CD8-positive, alpha-beta memory T cell (primary cell): ENCODE measurements around the gene SLCO4A1. TPM values are rescaled to one million over a fixed set of nuclear protein-coding genes. Genes with fewer than 3 reads are reported as not detected.
"Not testable (repeated sequence)": the region's sequence is repeated elsewhere in the genome, so short reads cannot be mapped to it uniquely, and the experiment has no call there.

Source experiments
- CTCF ChIA-PET: fragments of 350-600 bp; sonication (Branson Sonifier 250); formaldehyde crosslinking; loops from one replicate; lab custom pipeline; 2021; ENCODE audit warnings: antibody characterized with exemption; lab: Charles Lee
- POLR2A ChIA-PET: fragments of 350-600 bp; sonication (Branson Sonifier 250); formaldehyde crosslinking; loops from one replicate; lab custom pipeline; 2021; ENCODE audit warnings: antibody characterized with exemption; lab: Charles Lee
- DNase-seq, 5 donors: peaks; one replicate each; pipeline versions ENCODE4 v3.0.0 to v3.0.0-alpha.2; 2020 to 2022; ENCODE audit warnings: mixed read lengths in 1 of 5
- H3K27ac ChIP-seq: one replicate; pipeline ENCODE4 v1.7.0; 2013; ENCODE audit warnings: low read depth, mild to moderate bottlenecking, low read length, moderate library complexity
- H3K27me3 ChIP-seq: 2 replicates; pipeline ENCODE4 v1.7.0; 2013; ENCODE audit warnings: low read length, mild to moderate bottlenecking; ENCODE audit not compliant: insufficient read depth, poor library complexity, severe bottlenecking
- H3K36me3 ChIP-seq: 2 replicates; pipeline ENCODE4 v1.7.0; 2013; ENCODE audit warnings: mild to moderate bottlenecking, low read length, moderate library complexity; ENCODE audit not compliant: insufficient read depth
- H3K4me1 ChIP-seq: 2 replicates; pipeline ENCODE4 v1.7.0; 2013; ENCODE audit warnings: mild to moderate bottlenecking, low read length, moderate library complexity; ENCODE audit not compliant: insufficient read depth
- H3K4me3 ChIP-seq: 2 replicates; pipeline ENCODE4 v1.7.0; 2013; ENCODE audit warnings: mild to moderate bottlenecking, low read length
- H3K9me3 ChIP-seq: 2 replicates; pipeline ENCODE4 v1.7.0; 2013; ENCODE audit warnings: mild to moderate bottlenecking, low read length
- H3K27ac Mint-ChIP-seq, 8 donors: one replicate each; pipeline ENCODE4 v1.8.0; 2020 to 2021; ENCODE audit warnings: mixed read lengths in 8 of 8, mild to moderate bottlenecking in 6 of 8, inconsistent platforms in 3 of 8, moderate library complexity in 3 of 8
- H3K27me3 Mint-ChIP-seq, 2 donors: one replicate each; pipeline ENCODE4 v1.8.0; 2020 to 2021; ENCODE audit warnings: mixed read lengths in 2 of 2, mild to moderate bottlenecking in 1 of 2, moderate library complexity in 1 of 2
- H3K36me3 Mint-ChIP-seq, 3 donors: one replicate each; pipeline ENCODE4 v1.8.0; 2020 to 2021; ENCODE audit warnings: mixed read lengths in 3 of 3, inconsistent platforms in 1 of 3, mild to moderate bottlenecking in 1 of 3
- H3K4me1 Mint-ChIP-seq, 3 donors: one replicate each; pipeline ENCODE4 v1.8.0; 2020 to 2021; ENCODE audit warnings: mixed read lengths in 3 of 3, inconsistent platforms in 1 of 3, mild to moderate bottlenecking in 1 of 3
- H3K4me3 Mint-ChIP-seq, 7 donors: one replicate each; pipeline ENCODE4 v1.8.0; 2020 to 2021; ENCODE audit warnings: mixed read lengths in 7 of 7, mild to moderate bottlenecking in 6 of 7, moderate library complexity in 4 of 7, inconsistent platforms in 2 of 7
- H3K9me3 Mint-ChIP-seq, 5 donors: one replicate each; pipeline ENCODE4 v1.8.0; 2020 to 2022; ENCODE audit warnings: mixed read lengths in 5 of 5, mild to moderate bottlenecking in 3 of 5, moderate library complexity in 2 of 5, inconsistent platforms in 1 of 5
- polyA plus RNA-seq: library from polyadenylated mRNA; unstranded; fragments of 300-500 nt; fragmentation: Illumina TruSeq; gene quantifications from one replicate; pipeline ENCODE4 v1.2.3, GENCODE V29; 2021
- total RNA-seq, 2 experiments: library from RNA; stranded (reverse); gene quantifications; one replicate each; pipeline ENCODE4 v1.2.3, GENCODE V29; 2021

Gene SLCO4A1
- total and polyA plus RNA-seq, 3 experiments from 2014 or later = 0.47 to 44.9 (median 42.0) TPM

DNA sequence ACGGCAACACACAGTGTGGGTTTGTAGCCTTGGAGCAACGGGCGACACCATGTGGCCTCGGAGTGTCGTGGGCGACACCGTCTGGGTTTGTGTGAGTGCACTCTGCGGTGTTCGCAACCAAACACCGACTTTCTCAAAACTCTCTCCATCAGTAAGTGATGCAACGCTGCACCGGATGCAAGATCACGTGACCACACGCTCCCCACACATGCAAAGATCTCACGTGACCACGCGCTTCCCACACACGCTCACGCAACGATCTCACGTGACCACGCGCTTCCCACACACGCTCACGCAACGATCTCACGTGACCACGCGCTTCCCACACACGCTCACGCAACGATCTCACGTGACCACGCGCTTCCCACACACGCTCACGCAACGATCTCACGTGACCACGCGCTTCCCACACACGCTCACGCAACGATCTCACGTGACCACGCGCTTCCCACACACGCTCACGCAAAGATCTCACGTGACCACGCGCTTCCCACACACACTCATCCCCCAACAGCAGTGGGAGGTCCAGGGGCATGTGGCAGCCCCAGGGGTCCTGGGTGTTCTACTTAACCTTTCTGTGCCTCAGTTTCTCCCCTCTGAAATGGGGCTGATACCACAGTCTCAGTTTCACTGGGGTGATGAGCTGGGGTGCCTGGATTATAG is 41.5 kb downstream of the SLCO4A1 start:
- H3K9me3 Mint-ChIP-seq, CTCF ChIA-PET, H3K4me1 Mint-ChIP-seq, H3K9me3 ChIP-seq, H3K36me3 ChIP-seq, H3K27me3 ChIP-seq, H3K36me3 Mint-ChIP-seq, H3K4me1 ChIP-seq, POLR2A ChIA-PET, H3K27ac ChIP-seq, DNase-seq, H3K4me3 ChIP-seq, H3K27ac Mint-ChIP-seq, H3K4me3 Mint-ChIP-seq: not testable (repeated sequence)
- H3K27me3 Mint-ChIP-seq = peaks cover 7 to 13% of the 10 kb centered on the region in 2 donors

DNA sequence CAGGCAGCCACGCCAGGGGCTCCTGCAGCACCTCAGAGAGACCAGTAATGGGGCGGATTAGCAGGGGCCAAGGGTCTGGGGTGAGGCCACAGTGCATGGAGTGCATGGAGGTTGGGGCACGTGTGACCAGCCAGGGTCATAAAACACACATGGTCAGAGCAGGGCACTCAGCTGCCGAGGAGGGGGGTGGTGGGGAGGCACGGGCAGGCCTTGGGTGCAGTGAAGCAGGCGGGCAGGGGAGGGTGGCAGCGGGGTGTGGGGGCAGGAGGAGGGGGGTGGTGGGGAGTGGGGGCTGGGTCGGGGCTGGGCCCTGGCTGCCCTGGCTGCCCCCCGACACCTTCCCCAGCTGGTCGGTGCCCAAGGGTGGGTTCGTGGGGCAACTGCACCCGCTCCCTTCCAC is 42.7 kb downstream of the SLCO4A1 start:
- Mint-ChIP-seq H3K36me3 (no peaks in the 10 kb centered on the region), H3K9me3 (no peaks in the 10 kb centered on the region), H3K4me3 (no peak overlapping the region), H3K4me1 (peaks cover 5 to 7% (median 5%) of the 10 kb centered on the region in 3 donors), H3K27me3 (peaks cover 7 to 13% of the 10 kb centered on the region in 2 donors), H3K27ac (no peak overlapping the region)
- no peak overlapping the region for H3K4me3 ChIP-seq
- no peak overlapping the region for H3K27ac ChIP-seq
- peaks cover 6% of the 10 kb centered on the region for H3K4me1 ChIP-seq
- ChIA-PET POLR2A (no interaction called here), CTCF (no interaction called here)
- no peaks in the 10 kb centered on the region for H3K27me3 ChIP-seq
- H3K9me3 ChIP-seq = no peaks in the 10 kb centered on the region
- DNase-seq = peak in 1 of 5 donors; percentile 15
- no peaks in the 10 kb centered on the region for H3K36me3 ChIP-seq

DNA sequence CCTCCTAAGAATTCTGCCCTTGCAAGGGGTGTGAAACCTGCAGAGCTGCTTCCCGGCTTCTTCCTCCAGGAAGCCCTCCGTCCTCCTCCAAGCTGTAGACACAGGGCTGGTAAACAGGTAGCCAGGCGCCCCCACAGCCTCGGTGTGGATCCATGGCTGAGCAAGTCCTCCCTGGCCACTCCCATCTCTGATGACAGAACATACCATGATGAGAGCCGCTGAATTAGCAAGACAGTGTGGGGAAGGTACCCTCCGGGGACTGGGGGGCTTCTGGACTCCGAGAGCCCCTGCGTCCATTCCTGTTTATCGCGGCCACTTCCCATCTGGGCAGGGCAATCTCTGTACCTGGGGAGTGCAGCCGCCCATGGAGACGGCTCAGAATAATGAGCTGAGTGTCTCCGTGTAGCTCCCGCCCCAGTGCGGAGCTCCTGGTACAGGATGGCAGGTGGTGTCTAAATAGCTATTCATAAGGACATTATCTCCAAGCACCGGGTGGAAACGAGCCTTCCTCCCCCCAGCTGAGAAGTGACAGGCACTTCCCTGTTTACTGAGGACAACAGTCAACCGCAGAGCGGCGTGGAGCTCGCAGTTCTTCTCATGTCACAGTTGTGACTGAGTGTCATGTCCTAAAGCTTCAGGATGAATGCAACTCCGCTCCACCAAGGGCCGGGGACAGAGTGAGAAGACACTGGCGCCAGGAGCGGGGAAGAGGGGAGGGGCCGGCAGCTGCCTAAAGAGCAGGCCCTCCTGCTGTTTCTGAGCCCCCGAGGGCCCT is 43.7 kb downstream of the SLCO4A1 start:
- no peaks in the 10 kb centered on the region for H3K9me3 Mint-ChIP-seq
- Histone ChIP-seq H3K36me3 (no peaks in the 10 kb centered on the region), H3K27ac (no peak overlapping the region), H3K27me3 (no peaks in the 10 kb centered on the region), H3K9me3 (no peaks in the 10 kb centered on the region), H3K4me1 (peaks cover 6% of the 10 kb centered on the region), H3K4me3 (no peak overlapping the region)
- H3K4me1 Mint-ChIP-seq = peaks cover 5 to 7% (median 5%) of the 10 kb centered on the region in 3 donors
- ChIA-PET CTCF (interaction anchor here (0.9 kb wide), 1 partner anchor 122 kb away, joined by 3 read pairs; no protein-coding TSS in a partner anchor), POLR2A (no interaction called here)
- no peak for DNase-seq
- H3K4me3 Mint-ChIP-seq = peak overlapping the region in 2 of 7 donors; percentile 53 to 55
- H3K27me3 Mint-ChIP-seq = peaks cover 7 to 13% of the 10 kb centered on the region in 2 donors
- H3K36me3 Mint-ChIP-seq = no peaks in the 10 kb centered on the region
- H3K27ac Mint-ChIP-seq = peak overlapping the region in 2 of 8 donors; percentile 26 to 93

DNA sequence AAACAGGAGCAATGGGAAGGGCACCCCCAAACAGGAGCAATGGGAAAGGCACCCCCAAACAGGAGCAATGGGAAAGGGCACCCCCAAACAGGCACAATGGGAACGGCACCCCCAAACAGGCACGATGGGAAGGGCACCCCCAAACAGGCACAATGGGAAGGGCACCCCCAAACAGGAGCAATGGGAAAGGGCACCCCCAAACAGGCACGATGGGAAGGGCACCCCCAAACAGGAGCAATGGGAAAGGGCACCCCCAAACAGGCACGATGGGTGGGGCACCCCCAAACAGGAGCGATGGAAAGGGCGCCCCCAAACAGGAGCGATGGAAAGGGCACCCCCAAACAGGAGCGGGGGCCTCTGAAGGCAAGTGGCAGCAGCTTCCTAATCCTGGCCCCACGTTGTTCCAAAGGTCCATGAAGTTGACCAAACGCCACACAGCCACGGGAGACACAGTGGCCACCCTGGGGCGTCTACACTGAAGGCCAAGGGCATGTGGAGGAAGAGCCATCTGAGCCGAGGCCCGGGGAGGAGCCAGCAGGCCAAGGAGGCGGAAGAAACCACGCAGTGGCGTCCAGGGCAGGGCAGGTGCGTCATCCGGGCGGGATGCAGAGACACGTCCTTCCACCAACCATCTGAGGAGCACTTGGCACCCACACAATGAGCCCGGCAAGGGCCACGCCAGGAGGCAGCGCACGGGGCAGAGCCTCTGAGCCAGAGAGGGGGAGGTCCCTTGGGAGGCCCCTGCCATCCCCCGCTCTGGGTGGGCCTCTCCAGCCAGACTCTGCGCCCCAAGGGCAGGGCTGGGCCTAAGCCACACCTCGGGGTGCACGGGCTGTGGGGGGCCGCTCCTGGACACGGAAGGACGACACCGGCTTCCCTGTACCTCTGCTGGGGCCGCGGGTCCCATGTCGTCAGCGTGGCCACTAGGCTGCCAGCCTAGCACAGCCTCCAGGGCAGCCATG is 44.8 kb downstream of the SLCO4A1 start:
- DNase-seq = no peak
- no peak overlapping the region for H3K27ac ChIP-seq
- ChIA-PET POLR2A (no interaction called here), CTCF (no interaction called here)
- no peaks in the 10 kb centered on the region for H3K36me3 Mint-ChIP-seq
- H3K4me1 Mint-ChIP-seq = peaks cover 5 to 7% (median 5%) of the 10 kb centered on the region in 3 donors
- H3K27me3 Mint-ChIP-seq = peaks cover 6 to 13% of the 10 kb centered on the region in 2 donors
- H3K9me3 Mint-ChIP-seq = no peaks in the 10 kb centered on the region
- no peak overlapping the region for H3K4me3 Mint-ChIP-seq
- no peaks in the 10 kb centered on the region for H3K27me3 ChIP-seq
- H3K4me3 ChIP-seq = no peak overlapping the region
- H3K36me3 ChIP-seq = no peaks in the 10 kb centered on the region
- peak overlapping the region in 1 of 8 donors; percentile 33 for H3K27ac Mint-ChIP-seq
- peaks cover 6% of the 10 kb centered on the region for H3K4me1 ChIP-seq
- H3K9me3 ChIP-seq = no peaks in the 10 kb centered on the region

DNA sequence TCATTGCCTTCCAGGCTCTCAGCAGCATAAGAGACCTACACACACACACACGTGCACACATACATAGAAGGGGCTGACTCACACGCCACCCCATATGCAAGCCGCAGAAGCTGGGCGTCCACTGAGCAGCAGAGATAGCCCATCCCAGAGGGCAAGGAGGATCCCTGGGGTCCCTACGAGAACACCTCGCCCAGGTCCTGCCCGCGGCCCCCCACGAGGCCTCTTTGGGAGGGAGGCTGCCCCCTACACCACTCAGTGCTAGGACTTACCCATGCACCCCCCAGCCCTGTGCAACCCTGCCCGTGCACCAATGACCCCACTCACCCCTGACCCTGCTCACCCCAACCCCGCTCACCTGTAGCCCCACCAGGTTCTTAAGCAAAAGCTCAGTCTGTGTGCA is 45.8 kb downstream of the SLCO4A1 start:
- H3K4me3 Mint-ChIP-seq = no peak overlapping the region
- DNase-seq = no peak
- H3K27me3 ChIP-seq = no peaks in the 10 kb centered on the region
- H3K36me3 ChIP-seq = no peaks in the 10 kb centered on the region
- H3K27me3 Mint-ChIP-seq = peaks cover 5 to 11% of the 10 kb centered on the region in 2 donors
- no peaks in the 10 kb centered on the region for H3K9me3 ChIP-seq
- H3K27ac Mint-ChIP-seq = peak overlapping the region in 1 of 8 donors; percentile 87
- CTCF ChIA-PET = interaction anchor here (1.5 kb wide), 1 partner anchor 52 kb away, joined by 4 read pairs; no protein-coding TSS in a partner anchor
- H3K9me3 Mint-ChIP-seq = no peaks in the 10 kb centered on the region
- H3K36me3 Mint-ChIP-seq = no peaks in the 10 kb centered on the region
- POLR2A ChIA-PET = no interaction called here
- no peak overlapping the region for H3K4me3 ChIP-seq
- peaks cover 6% of the 10 kb centered on the region for H3K4me1 ChIP-seq
- H3K4me1 Mint-ChIP-seq = peaks cover 5 to 7% (median 5%) of the 10 kb centered on the region in 3 donors
- no peak overlapping the region for H3K27ac ChIP-seq

DNA sequence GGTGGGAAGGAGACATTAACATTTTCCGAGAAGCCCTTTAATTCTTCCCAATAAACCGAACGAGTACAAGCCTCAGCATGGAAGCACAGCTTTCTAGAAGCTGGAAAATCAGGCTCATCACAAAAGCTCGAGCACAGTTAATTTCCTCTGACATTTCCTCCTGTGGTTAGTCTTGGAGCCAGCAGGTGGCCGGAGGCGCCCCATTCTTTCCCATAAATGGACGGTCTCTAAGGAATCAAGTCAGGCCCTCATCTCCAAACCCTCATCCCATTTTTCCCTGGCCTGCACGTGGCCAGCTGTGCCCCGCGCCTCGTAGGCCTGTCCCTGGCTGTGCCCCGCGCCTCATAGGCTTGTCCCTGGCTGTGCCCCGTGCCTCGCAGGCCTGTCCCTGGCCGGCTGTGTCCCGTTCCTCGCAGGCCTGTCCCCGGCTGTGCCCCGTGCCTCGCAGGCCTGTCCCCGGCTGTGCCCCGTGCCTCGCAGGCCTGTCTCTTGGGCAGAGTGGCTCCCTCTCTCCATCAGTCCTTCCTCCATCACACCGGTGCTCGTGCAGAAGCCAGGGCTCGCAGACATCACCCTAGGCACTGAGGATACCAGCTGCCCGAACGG is 46.7 kb downstream of the SLCO4A1 start:
- Mint-ChIP-seq H3K36me3 (no peaks in the 10 kb centered on the region), H3K27me3 (peaks cover 5 to 11% of the 10 kb centered on the region in 2 donors), H3K27ac (no peak overlapping the region), H3K4me1 (peaks cover 5 to 7% (median 5%) of the 10 kb centered on the region in 3 donors), H3K9me3 (no peaks in the 10 kb centered on the region), H3K4me3 (no peak overlapping the region)
- Histone ChIP-seq H3K4me3 (no peak overlapping the region), H3K27me3 (no peaks in the 10 kb centered on the region), H3K9me3 (no peaks in the 10 kb centered on the region), H3K36me3 (no peaks in the 10 kb centered on the region), H3K27ac (no peak overlapping the region), H3K4me1 (peaks cover 6% of the 10 kb centered on the region)
- POLR2A ChIA-PET = no interaction called here
- DNase-seq = peak in 1 of 5 donors; percentile 26
- CTCF ChIA-PET = interaction anchor here (1.5 kb wide), 1 partner anchor 51 kb away, joined by 4 read pairs; no protein-coding TSS in a partner anchor

DNA sequence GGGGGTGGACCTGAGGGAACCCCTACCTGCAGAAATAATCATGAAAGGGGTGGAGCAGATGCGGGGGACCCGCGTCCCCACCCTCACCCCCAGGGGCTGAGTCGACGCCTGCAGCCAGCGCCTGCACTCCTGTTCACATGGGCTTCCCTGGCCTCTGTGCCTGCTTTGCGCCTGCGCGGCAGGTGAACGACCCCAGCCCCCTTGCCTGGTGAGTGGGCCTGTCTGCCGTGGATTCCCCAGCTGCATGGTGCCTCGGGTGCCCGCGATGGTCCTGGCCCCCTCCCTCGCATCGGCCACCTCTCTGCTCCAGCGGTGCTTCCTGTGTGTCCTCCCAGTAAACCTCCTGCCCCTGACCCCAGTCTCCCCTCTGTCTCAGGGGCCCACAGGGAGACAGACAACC is 47.6 kb downstream of the SLCO4A1 start:
- Mint-ChIP-seq H3K36me3 (no peaks in the 10 kb centered on the region), H3K27me3 (peaks cover 5 to 11% of the 10 kb centered on the region in 2 donors), H3K27ac (peak overlapping the region in 2 of 8 donors; percentile 22 to 71), H3K4me1 (peaks cover 5 to 7% (median 5%) of the 10 kb centered on the region in 3 donors), H3K9me3 (no peaks in the 10 kb centered on the region), H3K4me3 (no peak overlapping the region)
- DNase-seq = peak in 1 of 5 donors; percentile 32
- no peaks in the 10 kb centered on the region for H3K9me3 ChIP-seq
- CTCF ChIA-PET = no interaction called here
- no peak overlapping the region for H3K27ac ChIP-seq
- POLR2A ChIA-PET = no interaction called here
- no peak overlapping the region for H3K4me3 ChIP-seq
- H3K4me1 ChIP-seq = peaks cover 6% of the 10 kb centered on the region
- H3K36me3 ChIP-seq = no peaks in the 10 kb centered on the region
- H3K27me3 ChIP-seq = no peaks in the 10 kb centered on the region
